ENCODE measurements around the gene MCHR2.
"Not testable (repeated sequence)": the region's sequence is repeated elsewhere in the genome, so short reads cannot be mapped to it uniquely, and the experiment has no call there.

The MCHR2 gene, protein sequence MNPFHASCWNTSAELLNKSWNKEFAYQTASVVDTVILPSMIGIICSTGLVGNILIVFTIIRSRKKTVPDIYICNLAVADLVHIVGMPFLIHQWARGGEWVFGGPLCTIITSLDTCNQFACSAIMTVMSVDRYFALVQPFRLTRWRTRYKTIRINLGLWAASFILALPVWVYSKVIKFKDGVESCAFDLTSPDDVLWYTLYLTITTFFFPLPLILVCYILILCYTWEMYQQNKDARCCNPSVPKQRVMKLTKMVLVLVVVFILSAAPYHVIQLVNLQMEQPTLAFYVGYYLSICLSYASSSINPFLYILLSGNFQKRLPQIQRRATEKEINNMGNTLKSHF

GRCh38 chr6:99993533-99994251 is at the start of gene MCHR2:
Gene MCHR2 (minus strand): TSS chr6:99994223. CDS start chr6:99956147, 38,076 bp downstream.
- Histone ChIP-seq H3K9me3 (ENCODE audit: control insufficient read depth, insufficient read depth, low read length) (no peaks in the 10 kb centered on the region), H3K9ac (ENCODE audit: low read depth, low read length) (peak within 1 kb of the TSS; percentile 67), H3K4me1 (ENCODE audit: insufficient read depth, low read length) (0 out of 2 replicates have a peak, but pooled peaks cover 6% of the 10 kb centered on the region), H3K36me3 (ENCODE audit: insufficient read depth, low read length) (no peaks in the 10 kb centered on the region)

DNA sequence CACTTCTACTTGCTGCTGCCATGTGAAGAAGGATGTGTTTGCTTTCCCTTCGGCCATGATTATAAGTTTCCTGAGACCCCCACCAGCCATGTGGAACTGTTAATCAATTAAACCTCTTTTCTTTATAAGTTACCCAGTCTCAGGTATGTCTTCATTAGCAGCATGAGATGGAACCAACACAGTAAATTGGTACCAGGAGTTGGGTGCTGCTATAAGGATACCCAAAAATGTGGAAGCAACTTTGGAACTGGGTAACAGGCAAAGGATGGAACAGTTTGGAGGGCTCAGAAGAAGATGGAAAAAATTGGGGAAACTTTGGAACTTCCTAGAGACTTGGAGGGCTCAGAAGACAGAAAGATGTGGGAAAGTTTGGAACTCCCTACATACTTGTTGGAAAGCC is 44.5 kb upstream of the MCHR2 start:
- not testable (repeated sequence) for H3K36me3 ChIP-seq (ENCODE audit: insufficient read depth, low read length); H3K9ac ChIP-seq (ENCODE audit: low read depth, low read length); H3K9me3 ChIP-seq (ENCODE audit: control insufficient read depth, insufficient read depth, low read length); H3K4me1 ChIP-seq (ENCODE audit: insufficient read depth, low read length)

- no peaks in the 10 kb centered on the region for H3K4me1 ChIP-seq (ENCODE audit: insufficient read depth, low read length)
- no peak overlapping the region for H3K9ac ChIP-seq (ENCODE audit: low read depth, low read length)
- H3K9me3 ChIP-seq (ENCODE audit: control insufficient read depth, insufficient read depth, low read length): no peaks in the 10 kb centered on the region
- no peaks in the 10 kb centered on the region for H3K36me3 ChIP-seq (ENCODE audit: insufficient read depth, low read length)
These were observed 42.0 kb upstream of the MCHR2 start for GRCh38 chr6:100035873-100036653.

DNA sequence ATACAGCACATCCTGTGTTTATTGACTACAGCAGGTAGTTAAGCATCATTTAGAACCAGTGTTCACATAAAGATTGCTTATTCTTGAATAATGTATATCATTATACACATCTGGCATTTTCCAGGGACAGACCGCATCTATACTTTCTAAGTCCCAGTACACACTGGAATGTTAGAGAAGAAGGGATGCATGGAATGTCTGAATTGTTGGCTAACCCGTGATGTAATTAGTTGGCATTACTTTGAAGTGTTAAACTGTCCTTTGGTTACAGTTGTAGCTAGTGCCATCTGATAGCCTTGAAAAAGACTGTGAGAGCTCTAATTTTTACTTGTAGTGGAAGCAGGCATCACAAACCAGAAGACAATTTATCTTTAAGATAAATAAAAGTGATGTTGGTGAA is 29.8 kb upstream of the MCHR2 start:
- Histone ChIP-seq H3K36me3 (ENCODE audit: insufficient read depth, low read length) (no peaks in the 10 kb centered on the region), H3K9me3 (ENCODE audit: control insufficient read depth, insufficient read depth, low read length) (no peaks in the 10 kb centered on the region), H3K9ac (ENCODE audit: low read depth, low read length) (no peak overlapping the region), H3K4me1 (ENCODE audit: insufficient read depth, low read length) (peaks cover 4% of the 10 kb centered on the region; the same call in 1 of the 2 replicates)

DNA sequence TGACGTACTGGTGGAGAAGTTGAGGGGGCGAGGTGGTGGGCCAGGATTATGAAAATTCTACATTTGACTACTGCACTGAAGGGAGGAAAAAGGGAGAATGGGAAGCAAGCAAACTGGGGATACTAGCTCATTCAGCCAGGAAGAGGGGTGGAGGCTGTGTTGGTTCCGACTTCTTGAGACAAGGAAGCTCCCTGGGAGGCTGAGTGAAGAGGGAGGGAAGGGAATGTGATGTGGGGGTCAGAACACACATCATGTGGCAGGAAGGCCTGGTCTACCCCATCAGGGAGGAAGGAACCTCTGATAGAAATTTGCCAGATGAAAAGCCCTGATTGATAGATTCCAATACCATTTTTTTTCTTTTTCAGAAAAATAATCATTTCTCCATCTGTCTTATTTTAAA is 28.8 kb upstream of the MCHR2 start:
- H3K36me3 ChIP-seq (ENCODE audit: insufficient read depth, low read length): no peaks in the 10 kb centered on the region
- no peak overlapping the region for H3K9ac ChIP-seq (ENCODE audit: low read depth, low read length)
- H3K4me1 ChIP-seq (ENCODE audit: insufficient read depth, low read length): peaks cover 4% of the 10 kb centered on the region; the same call in 1 of the 2 replicates
- no peaks in the 10 kb centered on the region; the same call in 1 of the 2 replicates for H3K9me3 ChIP-seq (ENCODE audit: control insufficient read depth, insufficient read depth, low read length)

DNA sequence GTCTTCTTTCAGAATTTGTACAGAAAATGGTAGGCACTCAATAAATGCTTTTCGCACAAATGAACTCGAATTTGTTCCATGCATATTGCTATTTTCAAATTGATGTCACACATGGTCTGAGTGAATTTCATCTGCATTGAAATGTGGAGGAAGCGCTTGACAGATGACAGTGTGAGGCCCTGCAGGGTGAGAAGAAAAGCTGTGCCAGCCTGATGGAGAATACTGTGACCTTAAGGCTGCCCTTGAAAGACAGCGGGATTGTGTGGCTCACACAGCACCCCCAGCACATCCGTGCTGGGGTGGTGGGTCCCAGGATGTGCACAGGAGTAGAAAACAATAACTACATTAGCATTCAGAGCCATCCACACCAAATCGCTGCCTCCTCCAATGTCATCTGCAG is 14.8 kb upstream of the MCHR2 start:
- H3K9ac ChIP-seq (ENCODE audit: low read depth, low read length): no peak overlapping the region
- no peaks in the 10 kb centered on the region for H3K9me3 ChIP-seq (ENCODE audit: control insufficient read depth, insufficient read depth, low read length)
- no peaks in the 10 kb centered on the region for H3K4me1 ChIP-seq (ENCODE audit: insufficient read depth, low read length)
- no peaks in the 10 kb centered on the region for H3K36me3 ChIP-seq (ENCODE audit: insufficient read depth, low read length)

DNA sequence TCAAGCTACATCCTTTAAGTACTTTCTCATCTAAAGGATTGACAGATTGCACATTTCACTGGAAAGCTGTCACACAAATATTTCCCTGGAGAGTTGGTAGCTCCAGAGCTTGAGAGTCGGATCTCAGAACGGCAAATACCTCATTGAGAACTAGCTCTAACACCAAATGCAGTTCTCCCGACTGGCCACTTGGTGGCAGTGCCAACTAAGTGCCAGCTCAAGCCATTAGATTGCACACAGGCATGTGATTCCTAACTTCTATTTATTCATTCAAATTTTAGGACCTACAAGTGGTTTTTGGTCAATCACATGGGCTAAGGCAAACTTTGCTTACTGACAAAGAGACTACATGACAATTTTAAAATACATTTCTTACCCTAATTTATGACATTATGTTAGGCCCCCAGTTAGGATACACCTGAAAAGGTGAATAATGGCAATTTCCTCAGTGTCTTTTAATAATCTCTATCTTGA is 7.9 kb upstream of the MCHR2 start:
- Histone ChIP-seq H3K4me1 (ENCODE audit: insufficient read depth, low read length) (no peaks in the 10 kb centered on the region), H3K36me3 (ENCODE audit: insufficient read depth, low read length) (no peaks in the 10 kb centered on the region), H3K9ac (ENCODE audit: low read depth, low read length) (no peak overlapping the region), H3K9me3 (ENCODE audit: control insufficient read depth, insufficient read depth, low read length) (no peaks in the 10 kb centered on the region)

- Histone ChIP-seq H3K36me3 (ENCODE audit: insufficient read depth, low read length) (no peaks in the 10 kb centered on the region), H3K9me3 (ENCODE audit: control insufficient read depth, insufficient read depth, low read length) (no peaks in the 10 kb centered on the region), H3K9ac (ENCODE audit: low read depth, low read length) (no peak overlapping the region), H3K4me1 (ENCODE audit: insufficient read depth, low read length) (0 out of 2 replicates have a peak, but pooled peaks cover 6% of the 10 kb centered on the region)
These were observed 3.1 kb upstream of the MCHR2 start for GRCh38 chr6:99997141-99997540.

DNA sequence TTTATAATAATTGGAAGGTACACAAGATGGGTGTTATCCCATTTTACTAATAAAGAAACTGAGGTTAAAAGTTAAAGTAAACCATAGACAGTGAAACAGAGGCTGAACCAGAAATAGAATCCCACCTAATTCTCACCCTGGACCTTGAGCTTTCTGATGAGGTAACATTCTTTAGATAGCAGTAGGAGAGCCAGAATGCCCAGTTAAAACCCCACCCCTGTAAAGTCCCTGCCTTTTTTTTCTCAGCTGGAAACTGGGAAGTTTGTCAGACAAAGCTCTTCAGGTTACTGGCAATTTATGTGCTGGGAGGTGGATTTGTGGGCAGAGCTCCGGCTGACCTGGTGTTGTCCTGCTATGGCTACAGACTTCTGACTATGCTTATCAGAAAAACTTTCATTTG is 1.9 kb upstream of the MCHR2 start:
- no peaks in the 10 kb centered on the region for H3K9me3 ChIP-seq (ENCODE audit: control insufficient read depth, insufficient read depth, low read length)
- 0 out of 2 replicates have a peak, but pooled peaks cover 6% of the 10 kb centered on the region for H3K4me1 ChIP-seq (ENCODE audit: insufficient read depth, low read length)
- H3K9ac ChIP-seq (ENCODE audit: low read depth, low read length): no peak overlapping the region
- H3K36me3 ChIP-seq (ENCODE audit: insufficient read depth, low read length): no peaks in the 10 kb centered on the region

DNA sequence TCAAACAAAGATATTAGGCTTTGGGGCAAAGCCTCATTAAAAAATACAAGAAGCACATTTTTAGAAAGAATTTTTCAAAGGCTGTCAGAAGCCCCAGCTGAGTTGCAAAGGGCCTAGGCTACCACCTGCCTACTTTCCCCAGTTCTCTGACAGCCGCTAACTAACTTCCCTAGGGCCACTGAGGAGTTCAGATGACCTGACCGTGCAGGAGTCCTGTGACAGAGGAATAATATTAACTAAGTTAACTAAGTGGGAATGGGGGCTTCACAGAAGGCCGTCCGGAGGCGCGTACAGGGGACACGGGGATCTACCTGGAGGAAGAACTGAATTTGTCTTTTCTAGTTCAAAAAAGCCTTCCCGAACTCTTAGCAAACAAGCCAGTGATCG is 884 bp downstream of the MCHR2 start:
- Histone ChIP-seq H3K9ac (ENCODE audit: low read depth, low read length) (peak overlapping the region; percentile 67; the same call in 1 of the 2 replicates), H3K9me3 (ENCODE audit: control insufficient read depth, insufficient read depth, low read length) (no peaks in the 10 kb centered on the region), H3K36me3 (ENCODE audit: insufficient read depth, low read length) (no peaks in the 10 kb centered on the region)

DNA sequence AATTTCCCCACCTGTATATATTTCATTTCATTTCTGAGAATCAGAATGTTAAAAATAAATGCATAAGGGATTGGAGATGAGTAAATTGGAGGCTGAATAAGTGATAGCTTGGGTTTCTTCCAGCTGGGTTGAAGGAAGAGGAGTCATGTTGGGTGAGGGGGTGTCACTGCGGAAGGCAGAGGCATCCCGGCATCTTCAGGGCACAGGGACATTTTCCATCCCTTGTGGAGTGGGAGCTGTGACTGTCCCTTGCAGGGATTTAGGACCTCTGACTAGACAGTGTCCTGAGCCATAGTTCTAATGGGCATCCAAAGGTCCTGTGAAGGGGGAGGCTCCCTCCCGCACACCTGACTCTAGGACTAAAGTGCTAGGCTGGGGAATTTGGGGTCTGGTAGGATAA is 2.1 kb downstream of the MCHR2 start:
- Histone ChIP-seq H3K4me1 (ENCODE audit: insufficient read depth, low read length) (0 out of 2 replicates have a peak, but pooled peaks cover 6% of the 10 kb centered on the region), H3K36me3 (ENCODE audit: insufficient read depth, low read length) (no peaks in the 10 kb centered on the region), H3K9ac (ENCODE audit: low read depth, low read length) (no peak overlapping the region), H3K9me3 (ENCODE audit: control insufficient read depth, insufficient read depth, low read length) (no peaks in the 10 kb centered on the region)

More for the DNA sequence above, 884 bp downstream of the MCHR2 start:
- H3K4me1 ChIP-seq (ENCODE audit: insufficient read depth, low read length): 0 out of 2 replicates have a peak, but pooled peaks cover 6% of the 10 kb centered on the region

DNA sequence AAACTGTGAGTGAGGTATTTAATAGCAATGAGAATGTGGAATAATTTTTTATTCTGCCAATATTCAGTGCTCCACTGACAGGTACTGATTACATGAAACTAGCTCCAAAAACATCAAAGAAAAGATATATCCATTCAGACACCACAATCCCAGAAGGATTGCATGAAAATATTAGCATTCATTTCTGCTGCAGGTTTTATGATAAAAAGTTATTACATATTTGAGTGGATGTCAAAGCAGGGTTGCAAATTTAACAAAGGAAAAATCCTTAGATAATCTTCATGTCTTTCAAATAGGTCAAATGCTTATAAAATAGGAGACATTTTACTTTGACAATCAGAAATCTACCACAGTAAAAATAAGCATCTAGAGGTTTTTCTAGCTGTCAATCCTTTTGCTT is 13.3 kb downstream of the MCHR2 start:
- Histone ChIP-seq H3K9me3 (ENCODE audit: control insufficient read depth, insufficient read depth, low read length) (no peaks in the 10 kb centered on the region), H3K4me1 (ENCODE audit: insufficient read depth, low read length) (no peaks in the 10 kb centered on the region), H3K36me3 (ENCODE audit: insufficient read depth, low read length) (no peaks in the 10 kb centered on the region), H3K9ac (ENCODE audit: low read depth, low read length) (no peak overlapping the region)

GRCh38 chr6:99979953-99980352 is 14.1 kb downstream of the MCHR2 start:
- Histone ChIP-seq H3K36me3 (ENCODE audit: insufficient read depth, low read length) (no peaks in the 10 kb centered on the region), H3K9me3 (ENCODE audit: control insufficient read depth, insufficient read depth, low read length) (no peaks in the 10 kb centered on the region), H3K9ac (ENCODE audit: low read depth, low read length) (no peak overlapping the region), H3K4me1 (ENCODE audit: insufficient read depth, low read length) (no peaks in the 10 kb centered on the region)

- H3K4me1 ChIP-seq (ENCODE audit: insufficient read depth, low read length): no peaks in the 10 kb centered on the region
- no peaks in the 10 kb centered on the region for H3K36me3 ChIP-seq (ENCODE audit: insufficient read depth, low read length)
- H3K9ac ChIP-seq (ENCODE audit: low read depth, low read length): no peak overlapping the region
- H3K9me3 ChIP-seq (ENCODE audit: control insufficient read depth, insufficient read depth, low read length): no peaks in the 10 kb centered on the region
These were observed 27.0 kb downstream of the MCHR2 start for GRCh38 chr6:99967052-99967451.
